ENCODE measurements around the gene KRT222.

GRCh38 chr17:40671282-40671681, 6.3 kb upstream of the KRT222 start:
- TF ChIP-seq CTCF (conservative IDR thresholded peaks at IDR 0.05 in 1 of 2, IDR thresholded peaks at IDR 0.05 in 1 of 2; ENCODE audit: extremely low read depth in 1 of 2, insufficient read depth in 1 of 2, low read depth in 1 of 2, low read length in 2 of 2) (no peak), EZH2 (IDR thresholded peaks at IDR 0.05; ENCODE audit: borderline replicate concordance, low read length) (no peak)

Data from mammary epithelial cell (primary cell).